ENCODE data around the gene ULK2.
"Not testable (repeated sequence)": the region's sequence is repeated elsewhere in the genome, so short reads cannot be mapped to it uniquely, and the experiment has no call there.

The ULK2 gene

GRCh38 chr17:19766016-19766415 lies 101.7 kb downstream of the ULK2 start:
- no peak for DNase-seq

- not testable (repeated sequence) for DNase-seq
Observed at GRCh38 chr17:19763991-19764390, 103.7 kb downstream of the ULK2 start.

GRCh38 chr17:19763416-19763815 lies 104.3 kb downstream of the ULK2 start:
- no peak for DNase-seq

GRCh38 chr17:19762515-19762961 lies 105.2 kb downstream of the ULK2 start:
- peak; percentile 41 for DNase-seq

- no peak for DNase-seq
Observed at GRCh38 chr17:19760746-19761145, 107.0 kb downstream of the ULK2 start.

- no peak for DNase-seq
Observed at GRCh38 chr17:19759568-19760549, 107.9 kb downstream of the ULK2 start.

GRCh38 chr17:19757536-19758180 lies 110.1 kb downstream of the ULK2 start:
- no peak for DNase-seq

- no peak for DNase-seq
Observed at GRCh38 chr17:19756546-19756945, 111.2 kb downstream of the ULK2 start.

- no peak for DNase-seq
Observed at GRCh38 chr17:19755821-19756510, 111.8 kb downstream of the ULK2 start.

GRCh38 chr17:19755392-19755791 lies 112.3 kb downstream of the ULK2 start:
- DNase-seq = no peak

GRCh38 chr17:19753661-19754463 lies 113.9 kb downstream of the ULK2 start:
- peak; percentile 53 for DNase-seq

- peak; percentile 64 for DNase-seq
Observed at GRCh38 chr17:19753051-19753509, 114.7 kb downstream of the ULK2 start.

- no peak for DNase-seq
Observed at GRCh38 chr17:19752216-19753050, 115.3 kb downstream of the ULK2 start.

- no peak for DNase-seq
Observed at GRCh38 chr17:19750835-19751234, 116.9 kb downstream of the ULK2 start.

GRCh38 chr17:19750020-19750572 lies 117.6 kb downstream of the ULK2 start:
- no peak for DNase-seq

GRCh38 chr17:19748807-19749193 lies 118.9 kb downstream of the ULK2 start:
- no peak for DNase-seq

- no peak for DNase-seq
Observed at GRCh38 chr17:19747829-19748806, 119.6 kb downstream of the ULK2 start, which contains the start of gene ALDH3A1. TSS of gene ALDH3A1 (minus strand) at chr17:19748298. CDS start at chr17:19745129, 3,169 bp downstream.

- no peak for DNase-seq
Observed at GRCh38 chr17:19747159-19747719, 120.5 kb downstream of the ULK2 start.

- DNase-seq = no peak
Observed at GRCh38 chr17:19746517-19746916, 121.2 kb downstream of the ULK2 start.

All from NCI-H1105 treated with DMSO at 0.1 percent for 48 hours (cell line).